Measurements from ENCODE around the gene OGFR. TPM values are rescaled to one million over a fixed set of nuclear protein-coding genes. Genes with fewer than 3 reads are reported as not detected.

Gene OGFR
- total RNA-seq, 1 donor: 39.1 TPM

- H3K36me3 ChIP-seq (ENCODE audit: insufficient read depth, low read length): peaks cover 6% of the 10 kb centered on the region
- H3K79me2 ChIP-seq (ENCODE audit: insufficient read depth, low read length): no peaks in the 10 kb centered on the region
- H3K4me2 ChIP-seq (ENCODE audit: insufficient read depth, low read length): peak overlapping the region; percentile 54
- H3K27ac ChIP-seq (ENCODE audit: low read depth, low read length): no peak overlapping the region
- TF ChIP-seq, protein P1, sequence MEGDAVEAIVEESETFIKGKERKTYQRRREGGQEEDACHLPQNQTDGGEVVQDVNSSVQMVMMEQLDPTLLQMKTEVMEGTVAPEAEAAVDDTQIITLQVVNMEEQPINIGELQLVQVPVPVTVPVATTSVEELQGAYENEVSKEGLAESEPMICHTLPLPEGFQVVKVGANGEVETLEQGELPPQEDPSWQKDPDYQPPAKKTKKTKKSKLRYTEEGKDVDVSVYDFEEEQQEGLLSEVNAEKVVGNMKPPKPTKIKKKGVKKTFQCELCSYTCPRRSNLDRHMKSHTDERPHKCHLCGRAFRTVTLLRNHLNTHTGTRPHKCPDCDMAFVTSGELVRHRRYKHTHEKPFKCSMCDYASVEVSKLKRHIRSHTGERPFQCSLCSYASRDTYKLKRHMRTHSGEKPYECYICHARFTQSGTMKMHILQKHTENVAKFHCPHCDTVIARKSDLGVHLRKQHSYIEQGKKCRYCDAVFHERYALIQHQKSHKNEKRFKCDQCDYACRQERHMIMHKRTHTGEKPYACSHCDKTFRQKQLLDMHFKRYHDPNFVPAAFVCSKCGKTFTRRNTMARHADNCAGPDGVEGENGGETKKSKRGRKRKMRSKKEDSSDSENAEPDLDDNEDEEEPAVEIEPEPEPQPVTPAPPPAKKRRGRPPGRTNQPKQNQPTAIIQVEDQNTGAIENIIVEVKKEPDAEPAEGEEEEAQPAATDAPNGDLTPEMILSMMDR (IDR thresholded peaks at IDR 0.05; ENCODE audit: extremely low read depth, low read depth, low read length): no peak
- peaks cover 21% of the 10 kb centered on the region for H3K4me1 ChIP-seq (ENCODE audit: insufficient read depth, low read length)
- peaks cover 8% of the 10 kb centered on the region for H4K20me1 ChIP-seq (ENCODE audit: insufficient read depth, low read length)
- H2AFZ ChIP-seq (ENCODE audit: low read length): no peak overlapping the region
- H3K4me3 ChIP-seq (ENCODE audit: insufficient read depth, low read length): peak overlapping the region; percentile 35
- H3K9me3 ChIP-seq (ENCODE audit: low read depth, low read length): no peaks in the 10 kb centered on the region
- peak; percentile 94 for DNase-seq (ENCODE audit: insufficient read length, low spot score, missing footprints)
- peaks cover 41% of the 10 kb centered on the region for H3K27me3 ChIP-seq (ENCODE audit: insufficient read depth, low read length)
Measured at GRCh38 chr20:62816031-62816883, 11.6 kb downstream of the OGFR start.

DNA sequence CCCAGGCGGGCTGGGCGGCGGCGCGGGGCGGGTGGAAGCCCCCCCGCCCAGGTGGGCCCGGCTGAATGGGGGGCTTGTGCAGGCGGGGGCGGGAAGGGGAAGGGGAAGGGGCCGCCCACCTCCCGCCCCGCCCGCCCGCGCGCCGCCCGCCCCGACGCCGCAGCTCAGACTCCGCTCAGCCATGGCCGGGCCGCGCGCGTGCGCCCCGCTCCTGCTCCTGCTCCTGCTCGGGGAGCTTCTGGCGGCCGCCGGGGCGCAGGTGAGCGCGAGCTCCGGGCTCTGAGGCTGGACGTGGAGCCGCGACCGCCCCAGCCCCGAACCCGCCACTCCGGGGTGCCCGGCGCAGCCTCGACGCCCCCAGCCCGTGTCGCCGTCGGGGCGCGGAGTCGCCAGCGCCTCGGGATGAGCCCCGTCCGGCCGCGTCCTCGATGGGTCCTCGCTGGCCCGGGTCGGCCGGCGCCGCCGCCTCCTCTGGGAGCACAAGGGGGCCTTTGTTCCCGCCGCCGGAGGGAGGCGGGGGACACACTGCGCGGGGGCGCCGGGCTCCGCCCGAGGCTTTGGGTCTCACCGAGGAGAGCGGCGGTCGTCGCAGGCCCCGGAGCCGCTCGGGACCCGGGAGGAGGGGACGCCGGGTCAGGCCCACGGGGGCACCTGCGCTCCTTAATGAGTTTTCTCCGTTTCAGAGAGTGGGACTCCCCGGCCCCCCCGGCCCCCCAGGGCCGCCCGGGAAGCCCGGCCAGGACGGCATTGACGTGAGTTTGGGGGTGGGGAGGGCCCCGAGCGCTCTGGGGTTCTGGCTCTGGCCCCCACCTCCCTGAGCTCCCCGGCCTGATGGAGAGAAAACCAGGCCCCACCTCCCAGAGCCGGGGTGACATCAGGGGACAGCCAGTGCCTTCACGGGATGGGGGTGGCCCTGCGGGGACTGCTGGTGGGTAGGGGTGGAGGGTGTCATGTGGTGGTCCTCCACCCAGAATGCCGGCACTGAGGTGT is 12.5 kb downstream of the OGFR start, which contains the start of gene COL9A3:
COL9A3 (plus strand) TSS at position 167 of the 990 bp plus-strand sequence; CDS start at position 182, 15 bp downstream.
- Histone ChIP-seq H4K20me1 (ENCODE audit: insufficient read depth, low read length) (peaks cover 8% of the 10 kb centered on the region), H3K79me2 (ENCODE audit: insufficient read depth, low read length) (no peaks in the 10 kb centered on the region), H3K36me3 (ENCODE audit: insufficient read depth, low read length) (peaks cover 6% of the 10 kb centered on the region), H3K4me1 (ENCODE audit: insufficient read depth, low read length) (peaks cover 21% of the 10 kb centered on the region), H3K4me3 (ENCODE audit: insufficient read depth, low read length) (peak within 1 kb of the TSS; percentile 35), H3K4me2 (ENCODE audit: insufficient read depth, low read length) (peak within 1 kb of the TSS; percentile 54), H3K27ac (ENCODE audit: low read depth, low read length) (no peak within 1 kb of the TSS), H2AFZ (ENCODE audit: low read length) (no peak within 1 kb of the TSS), H3K27me3 (ENCODE audit: insufficient read depth, low read length) (peaks cover 41% of the 10 kb centered on the region), H3K9me3 (ENCODE audit: low read depth, low read length) (no peaks in the 10 kb centered on the region)
- TF ChIP-seq, protein P1 (IDR thresholded peaks at IDR 0.05; ENCODE audit: extremely low read depth, low read depth, low read length): no peak
- peak; percentile 86 for DNase-seq (ENCODE audit: insufficient read length, low spot score, missing footprints)

GRCh38 chr20:62817975-62818591 is 13.4 kb downstream of the OGFR start:
- Histone ChIP-seq H3K27me3 (ENCODE audit: insufficient read depth, low read length) (peaks cover 41% of the 10 kb centered on the region), H3K4me2 (ENCODE audit: insufficient read depth, low read length) (no peak overlapping the region), H3K4me1 (ENCODE audit: insufficient read depth, low read length) (peaks cover 21% of the 10 kb centered on the region), H3K9me3 (ENCODE audit: low read depth, low read length) (no peaks in the 10 kb centered on the region), H3K36me3 (ENCODE audit: insufficient read depth, low read length) (no peaks in the 10 kb centered on the region), H3K79me2 (ENCODE audit: insufficient read depth, low read length) (no peaks in the 10 kb centered on the region), H3K27ac (ENCODE audit: low read depth, low read length) (no peak overlapping the region), H4K20me1 (ENCODE audit: insufficient read depth, low read length) (peaks cover 8% of the 10 kb centered on the region), H3K4me3 (ENCODE audit: insufficient read depth, low read length) (no peak overlapping the region), H2AFZ (ENCODE audit: low read length) (no peak overlapping the region)
- peak; percentile 83 for DNase-seq (ENCODE audit: insufficient read length, low spot score, missing footprints)
- TF ChIP-seq, protein P1 (IDR thresholded peaks at IDR 0.05; ENCODE audit: extremely low read depth, low read depth, low read length): no peak
